ENCODE results near the gene IFI27L1. TPM values are rescaled to one million over a fixed set of nuclear protein-coding genes. Genes with fewer than 3 reads are reported as not detected.

IFI27L1 gene
- total RNA-seq, 1 experiment from 2014 or later: 7.8 TPM

GRCh38 chr14:94040247-94040646 lies 40.9 kb upstream of the IFI27L1 start:
- H3K4me1 ChIP-seq (ENCODE audit: low read length): no peaks in the 10 kb centered on the region
- no peaks in the 10 kb centered on the region for H3K79me2 ChIP-seq (ENCODE audit: low read length)
- H3K9me2 ChIP-seq (replicated peaks; ENCODE audit: insufficient read depth, low read length): no peaks in the 10 kb centered on the region
- H3K9ac ChIP-seq (ENCODE audit: low read length): no peak overlapping the region
- H3K9me3 ChIP-seq (ENCODE audit: low read length): no peaks in the 10 kb centered on the region
- DNase-seq: no peak
- H2AFZ ChIP-seq (ENCODE audit: low read length): no peak overlapping the region
- no peak overlapping the region for H3K27ac ChIP-seq (ENCODE audit: low read length)
- no peak overlapping the region for H3K4me3 ChIP-seq (ENCODE audit: low read length)
- no peaks in the 10 kb centered on the region for H3K36me3 ChIP-seq (ENCODE audit: insufficient read depth, low read length)
- no peaks in the 10 kb centered on the region for H3K27me3 ChIP-seq (ENCODE audit: low read length)
- peaks cover 5% of the 10 kb centered on the region; the same call in 1 of the 2 replicates for H4K20me1 ChIP-seq (ENCODE audit: insufficient read depth, low read depth, low read length)
- no peak overlapping the region for H3K4me2 ChIP-seq (ENCODE audit: low read depth, low read length, poor library complexity, severe bottlenecking)

GRCh38 chr14:94040796-94041195 lies 40.3 kb upstream of the IFI27L1 start:
- H3K36me3 ChIP-seq (ENCODE audit: insufficient read depth, low read length): peaks cover 4% of the 10 kb centered on the region; the same call in 1 of the 2 replicates
- peaks cover 5% of the 10 kb centered on the region; the same call in 1 of the 2 replicates for H4K20me1 ChIP-seq (ENCODE audit: insufficient read depth, low read depth, low read length)
- H3K27me3 ChIP-seq (ENCODE audit: low read length): no peaks in the 10 kb centered on the region
- no peaks in the 10 kb centered on the region for H3K9me2 ChIP-seq (replicated peaks; ENCODE audit: insufficient read depth, low read length)
- no peak overlapping the region for H3K4me2 ChIP-seq (ENCODE audit: low read depth, low read length, poor library complexity, severe bottlenecking)
- H3K4me3 ChIP-seq (ENCODE audit: low read length): no peak overlapping the region
- no peak overlapping the region for H2AFZ ChIP-seq (ENCODE audit: low read length)
- H3K79me2 ChIP-seq (ENCODE audit: low read length): no peaks in the 10 kb centered on the region
- no peak overlapping the region for H3K9ac ChIP-seq (ENCODE audit: low read length)
- H3K27ac ChIP-seq (ENCODE audit: low read length): no peak overlapping the region
- H3K4me1 ChIP-seq (ENCODE audit: low read length): no peaks in the 10 kb centered on the region
- H3K9me3 ChIP-seq (ENCODE audit: low read length): no peaks in the 10 kb centered on the region
- no peak for DNase-seq

- Histone ChIP-seq H3K4me1 (ENCODE audit: low read length) (no peaks in the 10 kb centered on the region), H3K9ac (ENCODE audit: low read length) (no peak overlapping the region), H3K27me3 (ENCODE audit: low read length) (no peaks in the 10 kb centered on the region), H3K9me2 (replicated peaks; ENCODE audit: insufficient read depth, low read length) (no peaks in the 10 kb centered on the region), H3K9me3 (ENCODE audit: low read length) (no peaks in the 10 kb centered on the region), H2AFZ (ENCODE audit: low read length) (no peak overlapping the region), H3K79me2 (ENCODE audit: low read length) (no peaks in the 10 kb centered on the region), H3K4me2 (ENCODE audit: low read depth, low read length, poor library complexity, severe bottlenecking) (no peak overlapping the region), H3K36me3 (ENCODE audit: insufficient read depth, low read length) (peaks cover 4% of the 10 kb centered on the region; the same call in 1 of the 2 replicates), H3K4me3 (ENCODE audit: low read length) (no peak overlapping the region), H4K20me1 (ENCODE audit: insufficient read depth, low read depth, low read length) (peaks cover 5% of the 10 kb centered on the region; the same call in 1 of the 2 replicates), H3K27ac (ENCODE audit: low read length) (no peak overlapping the region)
- DNase-seq: no peak
Measured at GRCh38 chr14:94041551-94042346, 39.4 kb upstream of the IFI27L1 start.

- Histone ChIP-seq H3K9me3 (ENCODE audit: low read length) (no peaks in the 10 kb centered on the region), H3K36me3 (ENCODE audit: insufficient read depth, low read length) (peaks cover 10% of the 10 kb centered on the region), H2AFZ (ENCODE audit: low read length) (no peak overlapping the region), H3K4me3 (ENCODE audit: low read length) (no peak overlapping the region), H3K4me2 (ENCODE audit: low read depth, low read length, poor library complexity, severe bottlenecking) (no peak overlapping the region), H3K4me1 (ENCODE audit: low read length) (no peaks in the 10 kb centered on the region), H3K9me2 (replicated peaks; ENCODE audit: insufficient read depth, low read length) (no peaks in the 10 kb centered on the region), H3K27me3 (ENCODE audit: low read length) (no peaks in the 10 kb centered on the region), H3K79me2 (ENCODE audit: low read length) (no peaks in the 10 kb centered on the region), H3K27ac (ENCODE audit: low read length) (no peak overlapping the region), H3K9ac (ENCODE audit: low read length) (no peak overlapping the region), H4K20me1 (ENCODE audit: insufficient read depth, low read depth, low read length) (peaks cover 11% of the 10 kb centered on the region)
- DNase-seq: no peak
Measured at GRCh38 chr14:94042433-94043091, 38.5 kb upstream of the IFI27L1 start.

- Histone ChIP-seq H3K27me3 (ENCODE audit: low read length) (no peaks in the 10 kb centered on the region), H3K27ac (ENCODE audit: low read length) (no peak overlapping the region), H3K79me2 (ENCODE audit: low read length) (no peaks in the 10 kb centered on the region), H4K20me1 (ENCODE audit: insufficient read depth, low read depth, low read length) (peaks cover 11% of the 10 kb centered on the region), H3K4me2 (ENCODE audit: low read depth, low read length, poor library complexity, severe bottlenecking) (no peak overlapping the region), H3K9me2 (replicated peaks; ENCODE audit: insufficient read depth, low read length) (no peaks in the 10 kb centered on the region), H3K4me3 (ENCODE audit: low read length) (no peak overlapping the region), H3K9me3 (ENCODE audit: low read length) (no peaks in the 10 kb centered on the region), H3K4me1 (ENCODE audit: low read length) (no peaks in the 10 kb centered on the region), H3K36me3 (ENCODE audit: insufficient read depth, low read length) (peaks cover 17% of the 10 kb centered on the region), H2AFZ (ENCODE audit: low read length) (no peak overlapping the region), H3K9ac (ENCODE audit: low read length) (no peak overlapping the region)
- DNase-seq: no peak
Measured at GRCh38 chr14:94043111-94043755, 37.9 kb upstream of the IFI27L1 start.

GRCh38 chr14:94043756-94044475 lies 37.2 kb upstream of the IFI27L1 start:
- DNase-seq: no peak
- H3K27me3 ChIP-seq (ENCODE audit: low read length): no peaks in the 10 kb centered on the region
- no peaks in the 10 kb centered on the region for H3K4me1 ChIP-seq (ENCODE audit: low read length)
- H3K9ac ChIP-seq (ENCODE audit: low read length): no peak overlapping the region
- peaks cover 23% of the 10 kb centered on the region for H3K36me3 ChIP-seq (ENCODE audit: insufficient read depth, low read length)
- peaks cover 17% of the 10 kb centered on the region for H4K20me1 ChIP-seq (ENCODE audit: insufficient read depth, low read depth, low read length)
- no peaks in the 10 kb centered on the region for H3K79me2 ChIP-seq (ENCODE audit: low read length)
- H3K9me2 ChIP-seq (replicated peaks; ENCODE audit: insufficient read depth, low read length): no peaks in the 10 kb centered on the region
- H3K27ac ChIP-seq (ENCODE audit: low read length): no peak overlapping the region
- H2AFZ ChIP-seq (ENCODE audit: low read length): no peak overlapping the region
- H3K4me2 ChIP-seq (ENCODE audit: low read depth, low read length, poor library complexity, severe bottlenecking): no peak overlapping the region
- H3K9me3 ChIP-seq (ENCODE audit: low read length): no peaks in the 10 kb centered on the region
- H3K4me3 ChIP-seq (ENCODE audit: low read length): no peak overlapping the region

- H3K9me3 ChIP-seq (ENCODE audit: low read length): no peaks in the 10 kb centered on the region
- no peaks in the 10 kb centered on the region for H3K4me1 ChIP-seq (ENCODE audit: low read length)
- H3K9me2 ChIP-seq (replicated peaks; ENCODE audit: insufficient read depth, low read length): no peaks in the 10 kb centered on the region
- no peak overlapping the region for H3K9ac ChIP-seq (ENCODE audit: low read length)
- no peak overlapping the region for H2AFZ ChIP-seq (ENCODE audit: low read length)
- H3K27me3 ChIP-seq (ENCODE audit: low read length): no peaks in the 10 kb centered on the region
- H3K79me2 ChIP-seq (ENCODE audit: low read length): no peaks in the 10 kb centered on the region
- H4K20me1 ChIP-seq (ENCODE audit: insufficient read depth, low read depth, low read length): peaks cover 22% of the 10 kb centered on the region
- no peak overlapping the region for H3K27ac ChIP-seq (ENCODE audit: low read length)
- H3K4me3 ChIP-seq (ENCODE audit: low read length): no peak overlapping the region
- H3K4me2 ChIP-seq (ENCODE audit: low read depth, low read length, poor library complexity, severe bottlenecking): no peak overlapping the region
- no peak for DNase-seq
- peaks cover 28% of the 10 kb centered on the region for H3K36me3 ChIP-seq (ENCODE audit: insufficient read depth, low read length)
Measured at GRCh38 chr14:94044476-94045091, 36.5 kb upstream of the IFI27L1 start.
